NCI-H1417 (cell line): ENCODE measurements around the gene FAM209B.
"Not testable (repeated sequence)": the region's sequence is repeated elsewhere in the genome, so short reads cannot be mapped to it uniquely, and the experiment has no call there.

ENCODE experiments used
- DNase-seq, 3 experiments: peaks; one replicate each; lab custom pipeline; 2025; lab: John Stamatoyannopoulos, UW

Gene FAM209B

GRCh38 chr20:56532946-56533345, at the start of gene FAM209B:
FAM209B (plus strand) TSS chr20:56533246; CDS start chr20:56533342, 96 bp downstream.
- not testable (repeated sequence) for DNase-seq

- no peak for DNase-seq
Measured at GRCh38 chr20:56483970-56484369, 49.1 kb upstream of the FAM209B start.

GRCh38 chr20:56487216-56487615, 45.8 kb upstream of the FAM209B start:
- DNase-seq, result no peak

- no peak for DNase-seq
Measured at GRCh38 chr20:56488566-56488965, 44.5 kb upstream of the FAM209B start.

GRCh38 chr20:56501116-56501515, 31.9 kb upstream of the FAM209B start:
- DNase-seq, result no peak

GRCh38 chr20:56503916-56504315, 29.1 kb upstream of the FAM209B start:
- DNase-seq, result no peak

GRCh38 chr20:56504373-56505005, 28.6 kb upstream of the FAM209B start:
- no peak for DNase-seq

GRCh38 chr20:56506103-56506502, 26.9 kb upstream of the FAM209B start:
- DNase-seq, result no peak

GRCh38 chr20:56511926-56512325, 21.1 kb upstream of the FAM209B start:
- no peak for DNase-seq

GRCh38 chr20:56513161-56514150, 19.6 kb upstream of the FAM209B start:
- DNase-seq, result no peak

GRCh38 chr20:56516631-56517030, 16.4 kb upstream of the FAM209B start:
- DNase-seq, result no peak

- no peak for DNase-seq
Measured at GRCh38 chr20:56517211-56517610, 15.8 kb upstream of the FAM209B start.

GRCh38 chr20:56517641-56518040, 15.4 kb upstream of the FAM209B start:
- no peak for DNase-seq

- DNase-seq, result no peak
Measured at GRCh38 chr20:56518126-56518525, 14.9 kb upstream of the FAM209B start.

GRCh38 chr20:56518721-56519398, 14.2 kb upstream of the FAM209B start:
- DNase-seq, result no peak

- DNase-seq, result no peak
Measured at GRCh38 chr20:56519551-56519950, 13.5 kb upstream of the FAM209B start.

GRCh38 chr20:56520180-56520579, 12.9 kb upstream of the FAM209B start:
- no peak for DNase-seq

- DNase-seq, result not testable (repeated sequence)
Measured at GRCh38 chr20:56520746-56521354, 12.2 kb upstream of the FAM209B start.

- no peak for DNase-seq
Measured at GRCh38 chr20:56522311-56522710, 10.7 kb upstream of the FAM209B start.

- not testable (repeated sequence) for DNase-seq
Measured at GRCh38 chr20:56524444-56524843, 8.6 kb upstream of the FAM209B start, which contains the start of gene FAM209A. FAM209A (plus strand) TSS chr20:56524744; CDS start chr20:56524809, 65 bp downstream.

- DNase-seq, result no peak
Measured at GRCh38 chr20:56527521-56527920, 5.5 kb upstream of the FAM209B start.

- DNase-seq, result no peak
Measured at GRCh38 chr20:56537997-56538396, 5.0 kb downstream of the FAM209B start.
